Panc1 (cell line): ENCODE data around the gene FBXO31.

Experiments used
- CTCF ChIP-seq: fragments of 450-650 bp; IDR thresholded peaks from 2 replicates; pipeline ENCODE4 v1.5.1; 2017; ENCODE audit warnings: mild to moderate bottlenecking
- POLR2AphosphoS5 ChIP-seq: IDR thresholded peaks from 2 replicates; pipeline ENCODE4 v1.6.1; 2012; ENCODE audit warnings: mild to moderate bottlenecking, low read depth, low read length, moderate library complexity
- REST ChIP-seq, 2 experiments: IDR thresholded peaks; 2 replicates each; pipeline ENCODE4 v1.6.1; 2011 to 2012; ENCODE audit warnings: low read depth in 2 of 2, control low read depth in 1 of 2, low read length in 1 of 2, mild to moderate bottlenecking in 1 of 2, moderate library complexity in 1 of 2; ENCODE audit not compliant: insufficient read depth in 1 of 2
- SIN3A ChIP-seq: IDR thresholded peaks from 2 replicates; pipeline ENCODE4 v1.6.1; 2012; ENCODE audit warnings: low read depth, mild to moderate bottlenecking, low read length, moderate library complexity, borderline replicate concordance; ENCODE audit not compliant: insufficient read depth
- TCF7L2 ChIP-seq: IDR thresholded peaks from 2 replicates; pipeline ENCODE4 v1.6.1; 2011; ENCODE audit warnings: mild to moderate bottlenecking, low read depth, low read length, inconsistent platforms

GRCh38 chr16:87366930-87367329 lies 16.6 kb downstream of the FBXO31 start:
- no peak for TF ChIP-seq CTCF
- TF ChIP-seq POLR2AphosphoS5 = no peak
- no peak for TF ChIP-seq SIN3A
- no peak for TF ChIP-seq REST (IDR thresholded peaks at IDR 0.05; ENCODE audit: insufficient read depth in 1 of 2, low read depth in 2 of 2, low read length in 1 of 2)
- no peak for TF ChIP-seq TCF7L2
